Right atrium auricular region (tissue), 2 donors: ENCODE measurements around the gene DCAF7. TPM values are rescaled to one million over a fixed set of nuclear protein-coding genes. Genes with fewer than 3 reads are reported as not detected.

ENCODE experiments used
- DNase-seq: peaks from one replicate; pipeline ENCODE4 v3.0.0-alpha.2; 2019; ENCODE audit warnings: low spot score
- H3K27ac ChIP-seq, 2 donors: fragments of 200-600 bp; sonication (generic); 1 replicate in 1 of 2; 2 replicates in 1 of 2; pipeline ENCODE4 v1.5.1; 2016 to 2019
- H3K27me3 ChIP-seq, 2 donors: fragments of 200-600 bp; sonication (generic); one replicate each; pipeline versions ENCODE4 v1.5.1 to v1.6.0; 2017 to 2019
- H3K36me3 ChIP-seq: fragments of 200-600 bp; sonication (generic); one replicate; pipeline ENCODE4 v1.5.1; 2016
- H3K4me1 ChIP-seq, 2 donors: fragments of 200-600 bp; sonication (generic); one replicate each; pipeline versions ENCODE4 v1.5.1 to v1.6.0; 2017 to 2019
- H3K4me3 ChIP-seq, 2 donors: fragments of 200-600 bp; sonication (generic); 1 replicate in 1 of 2; 2 replicates in 1 of 2; pipeline ENCODE4 v1.5.1; 2017 to 2019; ENCODE audit warnings: mild to moderate bottlenecking in 1 of 2, moderate library complexity in 1 of 2
- H3K9me3 ChIP-seq, 2 donors: fragments of 200-600 bp; sonication (generic); one replicate each; pipeline ENCODE4 v1.5.1; 2019
- CTCF ChIP-seq, 2 donors: fragments of 200-600 bp; sonication (generic); IDR thresholded peaks; one replicate each; pipeline ENCODE4 v1.5.1; 2019; ENCODE audit warnings: antibody characterized with exemption in 2 of 2
- total RNA-seq, 2 donors: library from RNA; depleted of rRNA; stranded (reverse); fragments of >200 nt; gene quantifications; one replicate each; pipeline ENCODE4 v1.1.0, GENCODE V29; 2016

Gene DCAF7
- total RNA-seq, 2 donors from 2014 or later = 26.9 to 31.8 TPM

- TF ChIP-seq CTCF (IDR thresholded peaks at IDR 0.05) = no peak
- no peak for DNase-seq
- Histone ChIP-seq H3K9me3 (no peaks in the 10 kb centered on the region), H3K4me1 (peaks cover 0 to 10% of the 10 kb centered on the region in 2 donors), H3K36me3 (no peaks in the 10 kb centered on the region), H3K27me3 (no peaks in the 10 kb centered on the region), H3K27ac (no peak overlapping the region), H3K4me3 (no peak overlapping the region)
These were observed 9.7 kb upstream of the DCAF7 start for GRCh38 chr17:63540590-63540989.

DNA sequence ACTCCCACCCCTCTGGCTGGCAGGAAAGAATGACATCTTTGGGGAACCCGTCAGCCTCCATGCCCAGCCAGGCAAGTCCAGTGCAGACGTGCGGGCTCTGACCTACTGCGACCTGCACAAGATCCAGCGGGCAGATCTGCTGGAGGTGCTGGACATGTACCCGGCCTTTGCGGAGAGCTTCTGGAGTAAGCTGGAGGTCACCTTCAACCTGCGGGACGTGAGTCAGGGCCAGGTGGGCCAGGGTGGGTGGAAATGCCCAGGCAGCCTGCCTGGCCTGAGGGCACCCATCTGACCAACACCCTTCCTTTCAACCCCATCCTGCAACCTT is 8.1 kb upstream of the DCAF7 start:
- Histone ChIP-seq H3K36me3 (no peaks in the 10 kb centered on the region), H3K27ac (no peak overlapping the region), H3K27me3 (no peaks in the 10 kb centered on the region), H3K4me3 (no peak overlapping the region), H3K4me1 (peaks cover 0 to 10% of the 10 kb centered on the region in 2 donors), H3K9me3 (no peaks in the 10 kb centered on the region)
- DNase-seq = no peak
- TF ChIP-seq CTCF (IDR thresholded peaks at IDR 0.05) = no peak

GRCh38 chr17:63542942-63543821 is 7.1 kb upstream of the DCAF7 start:
- H3K4me3 ChIP-seq = no peak overlapping the region
- no peaks in the 10 kb centered on the region for H3K27me3 ChIP-seq
- H3K4me1 ChIP-seq = peaks cover 0 to 5% of the 10 kb centered on the region in 2 donors
- no peak for TF ChIP-seq CTCF (IDR thresholded peaks at IDR 0.05)
- H3K9me3 ChIP-seq = no peaks in the 10 kb centered on the region
- no peaks in the 10 kb centered on the region for H3K36me3 ChIP-seq
- no peak for DNase-seq
- H3K27ac ChIP-seq = no peak overlapping the region

GRCh38 chr17:63543822-63544420 is 6.4 kb upstream of the DCAF7 start:
- Histone ChIP-seq H3K4me3 (no peak overlapping the region), H3K4me1 (no peaks in the 10 kb centered on the region), H3K9me3 (no peaks in the 10 kb centered on the region), H3K36me3 (no peaks in the 10 kb centered on the region), H3K27me3 (no peaks in the 10 kb centered on the region), H3K27ac (no peak overlapping the region)
- DNase-seq = no peak
- no peak for TF ChIP-seq CTCF (IDR thresholded peaks at IDR 0.05)

GRCh38 chr17:63544467-63545301 is 5.6 kb upstream of the DCAF7 start:
- no peak for DNase-seq
- H3K36me3 ChIP-seq = no peaks in the 10 kb centered on the region
- H3K9me3 ChIP-seq = no peaks in the 10 kb centered on the region
- no peak for TF ChIP-seq CTCF (IDR thresholded peaks at IDR 0.05)
- no peak overlapping the region for H3K4me3 ChIP-seq
- H3K4me1 ChIP-seq = peaks cover 0 to 7% of the 10 kb centered on the region in 2 donors
- no peaks in the 10 kb centered on the region for H3K27me3 ChIP-seq
- H3K27ac ChIP-seq = no peak overlapping the region
